SK-N-SH treated with all-trans-retinoic acid at 6 μM for 48 hours (cell line): ENCODE measurements around the gene ADIG.

Source experiments
- ATAC-seq: fragments of 200-7000 bp; cut with Tn5 transposase; 3 replicates; pipeline ENCODE4 v1.9.1; 2020; ENCODE audit warnings: mild to moderate bottlenecking, moderate library complexity
- ARNTL ChIP-seq: fragments of 450-650 bp; formaldehyde crosslinking; IDR thresholded peaks from 2 replicates; pipeline ENCODE4 v1.5.0; 2020; ENCODE audit warnings: low read depth, mild to moderate bottlenecking, moderate library complexity, borderline replicate concordance
- CSDC2 ChIP-seq: fragments of 250-450 bp; sonication (Bioruptor Pico); IDR thresholded peaks from 2 replicates; pipeline ENCODE4 v1.5.0; 2020; ENCODE audit warnings: mild to moderate bottlenecking, moderate library complexity
- ESRRG ChIP-seq: fragments of 250-450 bp; sonication (Bioruptor Pico); IDR thresholded peaks from 2 replicates; pipeline ENCODE4 v1.6.1; 2021; ENCODE audit warnings: mild to moderate bottlenecking
- OSR1 ChIP-seq: fragments of 250-450 bp; sonication (Bioruptor Pico); IDR thresholded peaks from 2 replicates; pipeline ENCODE4 v1.8.0; 2022; ENCODE audit warnings: moderate library complexity, mild to moderate bottlenecking, inconsistent platforms
- SNAI2 ChIP-seq: fragments of 250-450 bp; sonication (Bioruptor Pico); IDR thresholded peaks from 2 replicates; pipeline ENCODE4 v1.5.0; 2020; ENCODE audit warnings: mild to moderate bottlenecking, moderate library complexity
- TCF4 ChIP-seq: fragments of 250-450 bp; sonication (Bioruptor Pico); IDR thresholded peaks from 2 replicates; pipeline ENCODE4 v1.8.0; 2021; ENCODE audit warnings: mild to moderate bottlenecking, moderate library complexity, borderline replicate concordance
- ZC3H10 ChIP-seq: fragments of 250-450 bp; sonication (Bioruptor Pico); IDR thresholded peaks from 2 replicates; pipeline ENCODE4 v1.5.1; 2021; ENCODE audit warnings: mild to moderate bottlenecking, moderate library complexity
- ZFP3 ChIP-seq: fragments of 250-450 bp; sonication (Bioruptor Pico); IDR thresholded peaks from 2 replicates; pipeline ENCODE4 v1.5.0; 2020; ENCODE audit warnings: mild to moderate bottlenecking, moderate library complexity
- ZFP30 ChIP-seq: fragments of 450-650 bp; formaldehyde crosslinking; IDR thresholded peaks from 2 replicates; pipeline ENCODE4 v1.5.0; 2022; ENCODE audit warnings: mild to moderate bottlenecking, moderate library complexity
- ZNF565 ChIP-seq: fragments of 450-650 bp; formaldehyde crosslinking; conservative IDR thresholded peaks from 2 replicates; pipeline ENCODE4 v1.5.0; 2020; ENCODE audit warnings: low read depth, mild to moderate bottlenecking, moderate library complexity
- ZNF70 ChIP-seq: fragments of 450-650 bp; formaldehyde crosslinking; IDR thresholded peaks from 2 replicates; pipeline ENCODE4 v1.5.0; 2020; ENCODE audit warnings: mild to moderate bottlenecking, moderate library complexity
- TF ChIP-seq, protein P1 (sequence below): fragments of 250-450 bp; sonication (Bioruptor Pico); IDR thresholded peaks from 2 replicates; pipeline ENCODE4 v1.5.1; 2021; ENCODE audit warnings: mild to moderate bottlenecking, moderate library complexity
- TF ChIP-seq, protein P2 (sequence below): fragments of 250-450 bp; sonication (Bioruptor Pico); IDR thresholded peaks from 2 replicates; pipeline ENCODE4 v1.8.0; 2021; ENCODE audit warnings: low read depth, mild to moderate bottlenecking, moderate library complexity, borderline replicate concordance
- TF ChIP-seq, protein P3 (sequence below): fragments of 250-450 bp; sonication (Bioruptor Pico); IDR thresholded peaks from 2 replicates; pipeline ENCODE4 v1.8.0; 2020; ENCODE audit warnings: mild to moderate bottlenecking, moderate library complexity, borderline replicate concordance
- TF ChIP-seq, protein P4 (sequence below): fragments of 250-450 bp; sonication (Bioruptor Pico); IDR thresholded peaks from 2 replicates; pipeline ENCODE4 v1.5.0; 2020; ENCODE audit warnings: mild to moderate bottlenecking, moderate library complexity

The ADIG gene

DNA sequence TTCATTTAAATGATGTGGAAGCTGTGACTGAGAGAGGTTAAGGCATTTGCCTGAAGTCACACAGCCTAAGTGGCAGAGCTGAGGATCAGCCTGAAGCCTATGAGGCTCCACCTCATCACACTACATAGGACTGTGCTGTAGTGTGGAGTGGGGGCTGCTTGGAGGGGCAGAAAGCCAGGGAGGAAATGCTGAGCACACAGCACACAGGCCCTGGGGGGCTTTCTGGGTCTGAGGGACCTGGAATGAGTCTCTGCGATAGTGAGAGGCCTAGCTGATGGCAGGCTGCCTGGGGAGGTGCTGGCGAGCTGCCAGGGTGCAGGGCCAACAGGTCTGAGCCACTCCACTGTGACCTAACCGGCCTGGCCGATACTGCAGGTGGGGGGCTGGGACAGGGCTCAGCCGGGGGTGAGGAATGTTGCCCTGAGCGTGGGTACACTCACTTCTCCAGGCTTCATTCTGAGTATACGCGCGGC is 18.4 kb downstream of the ADIG start:
- ATAC-seq: peak; percentile 33; the same call in 2 of the 3 replicates
- TF ChIP-seq ZNF70 (CRISPR knock-in tag) (no peak), ZFP3 (no peak), ZC3H10 (CRISPR knock-in tag) (no peak), SNAI2 (CRISPR knock-in tag) (no peak), ESRRG (CRISPR knock-in tag) (no peak), TCF4 (no peak)
- TF ChIP-seq, protein P1, sequence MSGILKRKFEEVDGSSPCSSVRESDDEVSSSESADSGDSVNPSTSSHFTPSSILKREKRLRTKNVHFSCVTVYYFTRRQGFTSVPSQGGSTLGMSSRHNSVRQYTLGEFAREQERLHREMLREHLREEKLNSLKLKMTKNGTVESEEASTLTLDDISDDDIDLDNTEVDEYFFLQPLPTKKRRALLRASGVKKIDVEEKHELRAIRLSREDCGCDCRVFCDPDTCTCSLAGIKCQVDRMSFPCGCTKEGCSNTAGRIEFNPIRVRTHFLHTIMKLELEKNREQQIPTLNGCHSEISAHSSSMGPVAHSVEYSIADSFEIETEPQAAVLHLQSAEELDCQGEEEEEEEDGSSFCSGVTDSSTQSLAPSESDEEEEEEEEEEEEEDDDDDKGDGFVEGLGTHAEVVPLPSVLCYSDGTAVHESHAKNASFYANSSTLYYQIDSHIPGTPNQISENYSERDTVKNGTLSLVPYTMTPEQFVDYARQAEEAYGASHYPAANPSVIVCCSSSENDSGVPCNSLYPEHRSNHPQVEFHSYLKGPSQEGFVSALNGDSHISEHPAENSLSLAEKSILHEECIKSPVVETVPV (CRISPR knock-in tag): no peak
- TF ChIP-seq, protein P2, sequence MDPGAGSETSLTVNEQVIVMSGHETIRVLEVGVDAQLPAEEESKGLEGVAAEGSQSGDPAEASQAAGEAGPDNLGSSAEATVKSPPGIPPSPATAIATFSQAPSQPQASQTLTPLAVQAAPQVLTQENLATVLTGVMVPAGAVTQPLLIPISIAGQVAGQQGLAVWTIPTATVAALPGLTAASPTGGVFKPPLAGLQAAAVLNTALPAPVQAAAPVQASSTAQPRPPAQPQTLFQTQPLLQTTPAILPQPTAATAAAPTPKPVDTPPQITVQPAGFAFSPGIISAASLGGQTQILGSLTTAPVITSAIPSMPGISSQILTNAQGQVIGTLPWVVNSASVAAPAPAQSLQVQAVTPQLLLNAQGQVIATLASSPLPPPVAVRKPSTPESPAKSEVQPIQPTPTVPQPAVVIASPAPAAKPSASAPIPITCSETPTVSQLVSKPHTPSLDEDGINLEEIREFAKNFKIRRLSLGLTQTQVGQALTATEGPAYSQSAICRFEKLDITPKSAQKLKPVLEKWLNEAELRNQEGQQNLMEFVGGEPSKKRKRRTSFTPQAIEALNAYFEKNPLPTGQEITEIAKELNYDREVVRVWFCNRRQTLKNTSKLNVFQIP (CRISPR knock-in tag): no peak

DNA sequence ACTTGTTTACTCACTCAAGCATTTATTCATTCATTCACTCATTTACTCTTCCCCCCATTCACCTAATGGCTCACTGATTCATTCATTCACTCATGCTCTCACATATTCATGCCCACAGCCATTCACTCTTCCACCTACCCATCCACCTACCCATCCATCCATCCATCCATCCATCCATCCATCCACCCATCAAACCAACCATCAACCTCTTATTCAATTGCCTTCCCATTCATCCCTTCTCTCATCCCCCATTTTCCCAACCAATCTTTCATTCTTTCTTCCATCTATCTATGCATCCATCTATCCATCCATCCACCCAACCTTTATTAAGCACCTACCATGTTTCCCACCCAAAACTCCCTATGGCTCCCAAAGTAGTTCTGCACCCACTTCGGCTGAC is 19.1 kb downstream of the ADIG start:
- no peak for TF ChIP-seq CSDC2 (CRISPR knock-in tag)
- TF ChIP-seq ARNTL (CRISPR knock-in tag): no peak
- TF ChIP-seq, protein P3, sequence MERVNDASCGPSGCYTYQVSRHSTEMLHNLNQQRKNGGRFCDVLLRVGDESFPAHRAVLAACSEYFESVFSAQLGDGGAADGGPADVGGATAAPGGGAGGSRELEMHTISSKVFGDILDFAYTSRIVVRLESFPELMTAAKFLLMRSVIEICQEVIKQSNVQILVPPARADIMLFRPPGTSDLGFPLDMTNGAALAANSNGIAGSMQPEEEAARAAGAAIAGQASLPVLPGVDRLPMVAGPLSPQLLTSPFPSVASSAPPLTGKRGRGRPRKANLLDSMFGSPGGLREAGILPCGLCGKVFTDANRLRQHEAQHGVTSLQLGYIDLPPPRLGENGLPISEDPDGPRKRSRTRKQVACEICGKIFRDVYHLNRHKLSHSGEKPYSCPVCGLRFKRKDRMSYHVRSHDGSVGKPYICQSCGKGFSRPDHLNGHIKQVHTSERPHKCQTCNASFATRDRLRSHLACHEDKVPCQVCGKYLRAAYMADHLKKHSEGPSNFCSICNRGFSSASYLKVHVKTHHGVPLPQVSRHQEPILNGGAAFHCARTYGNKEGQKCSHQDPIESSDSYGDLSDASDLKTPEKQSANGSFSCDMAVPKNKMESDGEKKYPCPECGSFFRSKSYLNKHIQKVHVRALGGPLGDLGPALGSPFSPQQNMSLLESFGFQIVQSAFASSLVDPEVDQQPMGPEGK: no peak
- TF ChIP-seq ZFP30 (CRISPR knock-in tag): no peak
- TF ChIP-seq, protein P2 (CRISPR knock-in tag): no peak
- ATAC-seq: no peak

DNA sequence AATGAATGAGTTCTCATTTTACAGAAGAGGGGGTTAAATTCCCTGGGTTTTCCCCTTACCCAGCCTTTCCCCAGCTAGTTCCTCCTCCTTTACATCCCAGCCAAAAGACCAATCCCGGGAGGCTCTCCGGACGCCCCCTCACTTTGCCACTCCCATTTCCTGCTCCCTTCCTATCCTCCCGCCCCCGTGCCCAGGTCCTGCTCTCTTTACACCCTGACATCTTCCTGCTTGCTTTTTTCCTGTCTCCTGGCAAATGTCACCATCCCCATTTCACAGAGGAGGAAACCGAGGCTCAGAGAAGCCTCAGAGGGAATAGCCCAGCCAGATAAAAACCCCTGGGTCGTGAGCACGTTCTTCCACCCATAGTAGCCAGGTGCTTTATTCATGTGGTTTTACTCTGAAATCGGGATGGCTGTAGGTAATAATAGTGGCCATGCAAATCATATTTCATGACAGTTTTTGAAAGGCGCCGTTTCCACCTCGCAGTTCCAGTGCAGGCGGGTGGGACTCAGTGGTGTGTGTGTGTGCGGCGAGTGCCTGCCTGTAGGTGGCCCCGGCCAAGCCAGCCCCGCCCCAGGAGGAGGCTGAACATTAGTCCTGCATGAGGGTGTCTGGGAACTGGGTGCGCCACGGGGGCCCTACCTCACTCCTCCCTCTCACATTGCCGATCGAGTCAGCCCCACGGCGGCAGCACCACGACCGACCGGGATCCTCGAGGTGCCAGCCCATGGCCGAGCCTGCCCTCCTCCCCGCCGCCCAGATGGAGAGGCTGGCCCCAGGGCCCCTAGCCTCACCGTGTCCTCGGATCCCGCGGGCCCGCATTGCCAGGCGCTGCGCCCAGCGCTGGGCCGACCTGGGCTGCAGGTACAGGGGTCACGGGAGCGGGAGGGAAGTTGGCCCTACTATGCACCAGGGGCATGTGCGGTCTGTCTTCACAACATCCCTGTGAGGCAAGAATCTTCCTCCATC is 20.5 kb downstream of the ADIG start, which contains the start of gene ARHGAP40:
Gene ARHGAP40 (plus strand): TSS at position 594 of the 969 bp plus-strand sequence.
- no peak for TF ChIP-seq ZC3H10 (CRISPR knock-in tag)
- no peak for TF ChIP-seq OSR1
- no peak for TF ChIP-seq ZNF565 (CRISPR knock-in tag)
- TF ChIP-seq ARNTL (CRISPR knock-in tag): no peak
- TF ChIP-seq ZFP3: no peak
- TF ChIP-seq, protein P1 (CRISPR knock-in tag): no peak
- TF ChIP-seq, protein P4, sequence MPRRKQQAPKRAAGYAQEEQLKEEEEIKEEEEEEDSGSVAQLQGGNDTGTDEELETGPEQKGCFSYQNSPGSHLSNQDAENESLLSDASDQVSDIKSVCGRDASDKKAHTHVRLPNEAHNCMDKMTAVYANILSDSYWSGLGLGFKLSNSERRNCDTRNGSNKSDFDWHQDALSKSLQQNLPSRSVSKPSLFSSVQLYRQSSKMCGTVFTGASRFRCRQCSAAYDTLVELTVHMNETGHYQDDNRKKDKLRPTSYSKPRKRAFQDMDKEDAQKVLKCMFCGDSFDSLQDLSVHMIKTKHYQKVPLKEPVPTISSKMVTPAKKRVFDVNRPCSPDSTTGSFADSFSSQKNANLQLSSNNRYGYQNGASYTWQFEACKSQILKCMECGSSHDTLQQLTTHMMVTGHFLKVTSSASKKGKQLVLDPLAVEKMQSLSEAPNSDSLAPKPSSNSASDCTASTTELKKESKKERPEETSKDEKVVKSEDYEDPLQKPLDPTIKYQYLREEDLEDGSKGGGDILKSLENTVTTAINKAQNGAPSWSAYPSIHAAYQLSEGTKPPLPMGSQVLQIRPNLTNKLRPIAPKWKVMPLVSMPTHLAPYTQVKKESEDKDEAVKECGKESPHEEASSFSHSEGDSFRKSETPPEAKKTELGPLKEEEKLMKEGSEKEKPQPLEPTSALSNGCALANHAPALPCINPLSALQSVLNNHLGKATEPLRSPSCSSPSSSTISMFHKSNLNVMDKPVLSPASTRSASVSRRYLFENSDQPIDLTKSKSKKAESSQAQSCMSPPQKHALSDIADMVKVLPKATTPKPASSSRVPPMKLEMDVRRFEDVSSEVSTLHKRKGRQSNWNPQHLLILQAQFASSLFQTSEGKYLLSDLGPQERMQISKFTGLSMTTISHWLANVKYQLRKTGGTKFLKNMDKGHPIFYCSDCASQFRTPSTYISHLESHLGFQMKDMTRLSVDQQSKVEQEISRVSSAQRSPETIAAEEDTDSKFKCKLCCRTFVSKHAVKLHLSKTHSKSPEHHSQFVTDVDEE (CRISPR knock-in tag): no peak
- TF ChIP-seq, all 23 proteins: peak for 0
- peak; percentile 86 for ATAC-seq
